Uterus (tissue), 2 donors: ENCODE results near the gene CACNG5.

ENCODE experiments used
- CTCF ChIP-seq, 4 experiments: fragments of 200-600 bp in 2 of 4; fragments of 450-650 bp in 2 of 4; sonication (generic) in 2 of 4; IDR thresholded peaks; one replicate each; pipeline ENCODE4 v1.5.1; 2016 to 2019; ENCODE audit warnings: antibody characterized with exemption in 4 of 4, mild to moderate bottlenecking in 2 of 4, moderate library complexity in 1 of 4
- POLR2A ChIP-seq, 2 donors: fragments of 450-650 bp; IDR thresholded peaks; one replicate each; pipeline ENCODE4 v1.6.1; 2016; ENCODE audit warnings: antibody characterized with exemption in 2 of 2, mild to moderate bottlenecking in 1 of 2, moderate library complexity in 1 of 2

GRCh38 chr17:66841744-66842143 is 6.8 kb downstream of the CACNG5 start:
- TF ChIP-seq CTCF (IDR thresholded peaks at IDR 0.05): no peak
- no peak for TF ChIP-seq POLR2A (IDR thresholded peaks at IDR 0.05)
